ENCODE data around the gene PLB1.

The PLB1 gene

DNA sequence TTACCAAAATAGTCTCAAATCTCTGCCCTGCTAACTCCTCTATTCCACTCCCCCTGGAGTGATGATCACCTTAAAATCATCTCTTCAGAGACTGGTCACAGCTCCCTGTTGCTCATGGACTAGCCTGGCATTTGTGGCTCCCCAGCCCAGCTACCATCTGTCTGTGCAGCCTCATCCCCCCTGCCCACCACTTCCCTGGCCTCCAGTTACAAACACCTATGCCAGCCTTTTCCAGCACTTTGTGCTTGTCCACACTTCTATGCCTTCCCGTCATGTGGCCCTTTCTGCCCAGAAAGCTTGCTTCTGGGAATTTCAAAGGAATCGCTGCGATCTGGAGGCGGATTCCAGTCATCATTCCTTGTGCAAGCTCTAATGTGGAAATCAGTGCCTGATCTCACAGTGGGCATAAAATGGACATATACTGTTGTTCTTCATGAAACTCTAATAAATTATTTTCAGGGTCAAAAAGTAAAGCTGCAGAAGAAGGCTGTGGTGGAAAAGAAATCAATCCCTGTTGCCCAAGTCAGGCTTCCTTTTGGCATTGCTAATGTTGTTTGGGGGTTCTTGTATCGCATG lies 19.4 kb downstream of the PLB1 start:
- TF ChIP-seq, protein P1, sequence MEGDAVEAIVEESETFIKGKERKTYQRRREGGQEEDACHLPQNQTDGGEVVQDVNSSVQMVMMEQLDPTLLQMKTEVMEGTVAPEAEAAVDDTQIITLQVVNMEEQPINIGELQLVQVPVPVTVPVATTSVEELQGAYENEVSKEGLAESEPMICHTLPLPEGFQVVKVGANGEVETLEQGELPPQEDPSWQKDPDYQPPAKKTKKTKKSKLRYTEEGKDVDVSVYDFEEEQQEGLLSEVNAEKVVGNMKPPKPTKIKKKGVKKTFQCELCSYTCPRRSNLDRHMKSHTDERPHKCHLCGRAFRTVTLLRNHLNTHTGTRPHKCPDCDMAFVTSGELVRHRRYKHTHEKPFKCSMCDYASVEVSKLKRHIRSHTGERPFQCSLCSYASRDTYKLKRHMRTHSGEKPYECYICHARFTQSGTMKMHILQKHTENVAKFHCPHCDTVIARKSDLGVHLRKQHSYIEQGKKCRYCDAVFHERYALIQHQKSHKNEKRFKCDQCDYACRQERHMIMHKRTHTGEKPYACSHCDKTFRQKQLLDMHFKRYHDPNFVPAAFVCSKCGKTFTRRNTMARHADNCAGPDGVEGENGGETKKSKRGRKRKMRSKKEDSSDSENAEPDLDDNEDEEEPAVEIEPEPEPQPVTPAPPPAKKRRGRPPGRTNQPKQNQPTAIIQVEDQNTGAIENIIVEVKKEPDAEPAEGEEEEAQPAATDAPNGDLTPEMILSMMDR (IDR thresholded peaks at IDR 0.05; ENCODE audit: borderline replicate concordance, extremely low read depth, low read length, poor library complexity, severe bottlenecking): no peak
- TF ChIP-seq EZH2 (IDR thresholded peaks at IDR 0.05; ENCODE audit: borderline replicate concordance, low read depth, low read length, severe bottlenecking): no peak
- Histone ChIP-seq H3K79me2 (ENCODE audit: insufficient read depth, low read length) (no peaks in the 10 kb centered on the region), H3K4me2 (ENCODE audit: insufficient read depth, low read length) (no peak overlapping the region), H3K4me3 (ENCODE audit: low read depth in 1 of 2, low read length in 2 of 2) (no peak overlapping the region), H3K36me3 (ENCODE audit: insufficient read depth, low read length) (no peaks in the 10 kb centered on the region), H3K4me1 (ENCODE audit: insufficient read depth, low read length) (no peaks in the 10 kb centered on the region), H2AFZ (ENCODE audit: low read depth, low read length) (no peak overlapping the region), H3K9ac (ENCODE audit: low read depth, low read length) (no peak overlapping the region), H3K27me3 (ENCODE audit: insufficient read depth, low read length, poor library complexity) (peaks cover 6% of the 10 kb centered on the region), H3K9me3 (ENCODE audit: insufficient read depth, low read length, severe bottlenecking) (no peaks in the 10 kb centered on the region), H4K20me1 (ENCODE audit: insufficient read depth, low read length) (no peaks in the 10 kb centered on the region), H3K27ac (ENCODE audit: low read length) (no peak overlapping the region)
- ATAC-seq (ENCODE audit: insufficient read depth, low read depth): no peak
- DNase-seq: no peak

DNA sequence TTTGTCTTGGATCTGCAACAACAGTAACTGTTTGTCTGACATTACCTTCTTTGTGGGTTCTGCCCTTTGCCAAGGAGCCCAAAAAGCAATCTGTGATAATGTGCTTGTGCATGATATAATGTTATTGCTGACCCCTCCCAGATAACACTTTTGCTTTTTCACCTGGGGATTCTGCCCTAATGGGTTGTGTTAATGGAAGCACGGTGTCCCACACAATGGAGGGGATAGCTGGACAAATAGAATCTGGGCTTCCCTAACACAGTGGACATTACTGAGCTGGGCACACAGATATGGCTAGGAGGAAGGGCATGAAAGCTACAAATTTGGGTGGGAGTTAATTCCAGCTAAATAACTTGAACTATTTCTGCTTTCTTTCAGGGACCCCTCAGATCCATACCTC lies 20.6 kb downstream of the PLB1 start:
- no peaks in the 10 kb centered on the region for H4K20me1 ChIP-seq (ENCODE audit: insufficient read depth, low read length)
- H2AFZ ChIP-seq (ENCODE audit: low read depth, low read length): no peak overlapping the region
- H3K36me3 ChIP-seq (ENCODE audit: insufficient read depth, low read length): no peaks in the 10 kb centered on the region
- no peak for ATAC-seq (ENCODE audit: insufficient read depth, low read depth)
- H3K27me3 ChIP-seq (ENCODE audit: insufficient read depth, low read length, poor library complexity): peaks cover 6% of the 10 kb centered on the region
- H3K9me3 ChIP-seq (ENCODE audit: insufficient read depth, low read length, severe bottlenecking): no peaks in the 10 kb centered on the region
- no peak overlapping the region for H3K4me3 ChIP-seq (ENCODE audit: low read depth in 1 of 2, low read length in 2 of 2)
- TF ChIP-seq EZH2 (IDR thresholded peaks at IDR 0.05; ENCODE audit: borderline replicate concordance, low read depth, low read length, severe bottlenecking): no peak
- H3K4me1 ChIP-seq (ENCODE audit: insufficient read depth, low read length): no peaks in the 10 kb centered on the region
- H3K9ac ChIP-seq (ENCODE audit: low read depth, low read length): no peak overlapping the region
- no peak overlapping the region for H3K4me2 ChIP-seq (ENCODE audit: insufficient read depth, low read length)
- H3K79me2 ChIP-seq (ENCODE audit: insufficient read depth, low read length): no peaks in the 10 kb centered on the region
- no peak overlapping the region for H3K27ac ChIP-seq (ENCODE audit: low read length)
- DNase-seq: no peak

DNA sequence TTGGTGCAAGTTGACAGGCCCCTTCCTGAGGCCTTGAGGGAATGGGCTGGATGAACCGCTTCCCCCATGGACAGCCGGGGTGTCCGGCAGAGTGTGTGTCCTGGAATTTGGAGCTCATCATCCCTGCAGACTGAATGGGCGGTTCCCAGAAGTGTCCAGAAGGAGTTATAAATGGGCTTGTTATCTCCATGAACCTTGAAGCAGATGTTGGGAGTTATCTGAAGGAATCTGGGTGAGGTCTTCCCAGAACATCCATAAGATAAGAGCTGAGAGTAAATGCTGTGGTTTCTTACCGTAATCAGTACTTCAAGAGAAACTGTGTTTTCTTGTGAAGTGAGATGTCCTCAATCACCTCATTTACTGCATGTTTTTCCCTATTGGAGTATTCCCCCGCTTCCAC lies 21.1 kb downstream of the PLB1 start:
- no peak overlapping the region for H2AFZ ChIP-seq (ENCODE audit: low read depth, low read length)
- H3K27ac ChIP-seq (ENCODE audit: low read length): no peak overlapping the region
- H3K27me3 ChIP-seq (ENCODE audit: insufficient read depth, low read length, poor library complexity): peaks cover 11% of the 10 kb centered on the region
- H3K9ac ChIP-seq (ENCODE audit: low read depth, low read length): no peak overlapping the region
- ATAC-seq (ENCODE audit: insufficient read depth, low read depth): no peak
- DNase-seq: no peak
- no peaks in the 10 kb centered on the region for H3K4me1 ChIP-seq (ENCODE audit: insufficient read depth, low read length)
- H3K9me3 ChIP-seq (ENCODE audit: insufficient read depth, low read length, severe bottlenecking): no peaks in the 10 kb centered on the region
- no peak overlapping the region for H3K4me2 ChIP-seq (ENCODE audit: insufficient read depth, low read length)
- no peaks in the 10 kb centered on the region for H3K79me2 ChIP-seq (ENCODE audit: insufficient read depth, low read length)
- no peaks in the 10 kb centered on the region for H3K36me3 ChIP-seq (ENCODE audit: insufficient read depth, low read length)
- H4K20me1 ChIP-seq (ENCODE audit: insufficient read depth, low read length): no peaks in the 10 kb centered on the region
- no peak overlapping the region for H3K4me3 ChIP-seq (ENCODE audit: low read depth in 1 of 2, low read length in 2 of 2)
- no peak for TF ChIP-seq EZH2 (IDR thresholded peaks at IDR 0.05; ENCODE audit: borderline replicate concordance, low read depth, low read length, severe bottlenecking)
- TF ChIP-seq, protein P1 (IDR thresholded peaks at IDR 0.05; ENCODE audit: borderline replicate concordance, extremely low read depth, low read length, poor library complexity, severe bottlenecking): no peak

DNA sequence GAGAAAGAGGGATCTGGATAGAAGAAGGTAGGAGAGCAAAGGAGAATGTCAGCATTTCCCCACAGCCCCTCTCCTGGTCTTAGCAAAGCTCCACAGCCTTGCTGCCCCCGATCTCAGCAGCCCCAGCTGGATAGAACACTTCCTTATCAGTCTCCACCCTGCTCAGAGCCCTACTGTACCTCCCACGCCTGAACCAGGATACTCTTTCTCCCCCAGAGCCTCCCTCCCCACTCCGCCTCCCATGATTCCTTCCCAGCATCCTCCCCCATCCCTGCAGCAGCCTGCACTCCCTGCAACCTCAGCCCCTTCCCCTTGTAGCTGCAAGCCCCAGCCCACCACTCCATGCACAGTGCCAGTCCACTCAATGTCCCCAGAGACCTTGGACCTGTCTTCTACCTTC lies 25.8 kb downstream of the PLB1 start:
- no peaks in the 10 kb centered on the region for H3K36me3 ChIP-seq (ENCODE audit: insufficient read depth, low read length)
- H3K4me1 ChIP-seq (ENCODE audit: insufficient read depth, low read length): no peaks in the 10 kb centered on the region
- ATAC-seq (ENCODE audit: insufficient read depth, low read depth): no peak
- no peak overlapping the region for H3K27ac ChIP-seq (ENCODE audit: low read length)
- H3K27me3 ChIP-seq (ENCODE audit: insufficient read depth, low read length, poor library complexity): peaks cover 24% of the 10 kb centered on the region
- H3K9ac ChIP-seq (ENCODE audit: low read depth, low read length): no peak overlapping the region
- no peaks in the 10 kb centered on the region for H4K20me1 ChIP-seq (ENCODE audit: insufficient read depth, low read length)
- no peak for TF ChIP-seq EZH2 (IDR thresholded peaks at IDR 0.05; ENCODE audit: borderline replicate concordance, low read depth, low read length, severe bottlenecking)
- TF ChIP-seq, protein P1 (IDR thresholded peaks at IDR 0.05; ENCODE audit: borderline replicate concordance, extremely low read depth, low read length, poor library complexity, severe bottlenecking): no peak
- H3K9me3 ChIP-seq (ENCODE audit: insufficient read depth, low read length, severe bottlenecking): no peaks in the 10 kb centered on the region
- DNase-seq: no peak
- no peaks in the 10 kb centered on the region for H3K79me2 ChIP-seq (ENCODE audit: insufficient read depth, low read length)
- H3K4me3 ChIP-seq (ENCODE audit: low read depth in 1 of 2, low read length in 2 of 2): no peak overlapping the region
- H2AFZ ChIP-seq (ENCODE audit: low read depth, low read length): no peak overlapping the region
- H3K4me2 ChIP-seq (ENCODE audit: insufficient read depth, low read length): no peak overlapping the region

All from DND-41 (cell line).